NCI-H82 (cell line): Measurements from ENCODE around the gene MAD1L1.

Experiments
- DNase-seq: peaks from one replicate; lab custom pipeline; 2025; lab: John Stamatoyannopoulos, UW

Gene MAD1L1

DNA sequence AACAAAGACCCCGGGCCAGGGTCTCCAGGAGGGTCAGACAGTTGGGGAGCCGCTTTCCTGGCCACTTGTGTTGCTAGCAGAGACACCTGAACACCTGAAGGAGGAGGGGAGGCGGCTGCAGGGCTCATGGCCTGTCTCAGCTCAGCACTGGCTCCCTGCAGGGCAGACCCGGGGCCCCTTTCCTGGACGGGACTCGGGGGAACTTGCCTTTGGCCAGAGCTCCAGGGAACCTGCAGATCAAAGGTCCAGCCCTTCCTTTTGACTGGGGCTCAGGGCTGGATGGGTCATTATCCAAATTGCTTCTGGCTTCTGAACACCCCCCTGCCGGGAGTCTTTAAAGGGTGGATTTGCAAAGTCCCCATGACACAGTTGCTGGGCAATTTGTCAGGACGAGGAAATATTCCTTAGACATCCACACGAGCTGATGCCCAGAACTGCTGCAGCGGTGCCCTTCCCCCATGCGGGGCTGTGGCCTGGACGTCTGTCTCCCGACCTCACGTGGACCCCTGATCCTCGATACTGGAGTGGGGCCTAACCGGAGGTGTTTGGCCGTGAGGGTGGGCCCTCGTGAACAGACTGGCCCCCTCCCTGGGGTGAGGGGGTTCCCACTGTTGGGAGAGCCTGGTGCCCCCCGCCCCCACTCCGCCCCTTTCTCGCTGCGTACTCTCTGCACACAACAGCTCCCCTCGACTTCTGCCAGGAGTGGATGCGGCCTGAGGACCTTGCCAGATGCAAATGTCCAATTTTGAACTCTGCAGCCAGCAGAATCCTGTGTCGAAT is 368.4 kb downstream of the MAD1L1 start:
- no peak for DNase-seq

- DNase-seq: no peak
Observed at GRCh38 chr7:1863091-1863900, 369.4 kb downstream of the MAD1L1 start.

DNA sequence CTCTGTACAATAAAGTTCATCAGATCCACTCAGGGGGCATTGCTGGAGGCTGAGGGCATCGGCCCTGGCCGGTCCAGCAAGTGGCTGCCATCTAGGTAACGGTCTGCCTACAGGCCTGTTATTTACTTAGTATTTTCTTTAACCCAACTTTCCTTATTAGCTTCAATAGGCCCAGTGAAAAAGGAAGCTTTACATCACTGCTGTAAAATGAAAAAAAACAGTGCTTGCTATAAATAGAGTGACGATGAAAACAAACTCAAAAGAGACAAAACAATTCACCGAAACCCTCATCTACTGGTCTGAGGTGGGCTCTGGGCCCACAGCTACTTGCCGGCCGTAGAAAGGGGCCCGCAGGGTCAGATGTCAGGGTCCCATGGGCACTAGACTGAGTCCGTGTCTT is 370.2 kb downstream of the MAD1L1 start:
- no peak for DNase-seq

GRCh38 chr7:1861799-1862458 is 370.8 kb downstream of the MAD1L1 start:
- no peak for DNase-seq

- DNase-seq: peak; percentile 18
Observed at GRCh38 chr7:1860881-1861798, 371.6 kb downstream of the MAD1L1 start.

GRCh38 chr7:1859266-1860035 is 373.3 kb downstream of the MAD1L1 start:
- no peak for DNase-seq

- peak; percentile 25 for DNase-seq
Observed at GRCh38 chr7:1858435-1859265, 374.1 kb downstream of the MAD1L1 start.

- no peak for DNase-seq
Observed at GRCh38 chr7:1857487-1858421, 375.0 kb downstream of the MAD1L1 start.

DNA sequence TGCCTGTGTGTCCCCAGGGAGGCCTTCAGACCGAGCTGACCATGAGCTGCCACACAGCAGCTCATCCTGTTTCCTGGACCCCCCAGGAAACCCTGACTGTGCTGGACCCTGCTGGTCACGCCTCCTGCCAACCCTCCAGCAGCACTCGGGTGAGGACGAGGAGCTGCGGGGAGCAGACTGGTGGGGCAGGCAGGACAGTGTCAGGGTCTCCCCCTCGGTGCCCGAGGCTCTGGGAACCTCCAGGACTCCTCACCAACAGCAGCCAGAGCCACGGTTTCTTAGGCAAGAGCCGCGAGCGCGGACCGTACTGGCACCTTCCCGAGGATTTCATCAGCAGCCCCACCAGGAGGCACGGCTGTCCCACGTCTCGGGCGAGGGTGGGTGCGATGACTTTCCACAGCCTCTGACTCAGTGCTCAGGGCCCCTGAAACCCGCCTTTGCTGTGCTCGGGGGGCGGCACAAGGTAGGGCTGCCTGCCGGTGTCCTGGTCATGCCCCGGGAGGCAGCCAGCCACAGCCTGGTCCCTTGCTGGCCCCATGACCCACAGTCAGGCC is 375.8 kb downstream of the MAD1L1 start:
- DNase-seq: no peak

- peak; percentile 85 for DNase-seq
Observed at GRCh38 chr7:1856161-1856887, 376.4 kb downstream of the MAD1L1 start.

GRCh38 chr7:1855725-1856160 is 377.0 kb downstream of the MAD1L1 start:
- DNase-seq: peak; percentile 78

DNA sequence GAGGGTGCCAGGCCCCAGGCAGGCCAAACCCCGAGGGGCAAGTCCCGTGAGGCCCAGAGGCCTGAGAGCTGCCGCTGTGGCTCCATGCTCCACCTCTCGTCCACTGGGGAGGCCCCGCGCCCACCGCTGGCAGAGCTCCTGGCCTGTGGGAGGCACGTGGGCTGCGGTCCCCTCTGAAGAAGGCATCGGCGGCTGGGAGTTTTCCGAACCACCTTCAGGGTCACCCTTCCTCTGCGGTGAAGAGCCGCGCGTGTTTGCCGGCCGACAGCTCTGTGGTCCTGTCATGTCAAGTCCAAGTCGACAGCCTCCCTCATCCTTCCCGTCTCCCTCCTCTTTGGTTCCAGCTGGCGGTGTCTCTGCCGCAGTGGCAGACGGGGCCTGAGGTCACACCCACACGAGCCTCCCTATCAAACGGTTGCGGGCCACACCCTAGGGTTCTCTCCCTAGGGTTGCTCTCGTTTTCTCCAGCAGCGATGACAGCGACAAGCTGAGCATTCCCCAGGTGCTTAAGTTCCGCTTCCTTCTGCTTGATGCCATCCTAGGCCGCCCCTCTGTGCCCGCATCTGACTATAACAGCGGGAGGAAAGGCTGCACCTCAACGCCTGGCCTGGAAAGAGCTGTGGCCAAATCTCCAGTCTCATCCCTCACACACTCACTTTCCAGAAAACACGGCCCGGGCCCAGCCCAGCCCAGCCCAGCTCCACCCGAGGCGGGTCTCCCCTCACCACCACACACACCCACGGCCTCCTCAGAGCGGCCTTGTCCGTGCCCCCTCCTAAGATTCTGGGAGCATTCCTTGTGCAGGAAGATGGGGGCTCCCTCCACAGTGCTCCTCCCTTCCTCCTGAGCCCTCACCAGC is 377.6 kb downstream of the MAD1L1 start:
- DNase-seq: peak; percentile 15

DNA sequence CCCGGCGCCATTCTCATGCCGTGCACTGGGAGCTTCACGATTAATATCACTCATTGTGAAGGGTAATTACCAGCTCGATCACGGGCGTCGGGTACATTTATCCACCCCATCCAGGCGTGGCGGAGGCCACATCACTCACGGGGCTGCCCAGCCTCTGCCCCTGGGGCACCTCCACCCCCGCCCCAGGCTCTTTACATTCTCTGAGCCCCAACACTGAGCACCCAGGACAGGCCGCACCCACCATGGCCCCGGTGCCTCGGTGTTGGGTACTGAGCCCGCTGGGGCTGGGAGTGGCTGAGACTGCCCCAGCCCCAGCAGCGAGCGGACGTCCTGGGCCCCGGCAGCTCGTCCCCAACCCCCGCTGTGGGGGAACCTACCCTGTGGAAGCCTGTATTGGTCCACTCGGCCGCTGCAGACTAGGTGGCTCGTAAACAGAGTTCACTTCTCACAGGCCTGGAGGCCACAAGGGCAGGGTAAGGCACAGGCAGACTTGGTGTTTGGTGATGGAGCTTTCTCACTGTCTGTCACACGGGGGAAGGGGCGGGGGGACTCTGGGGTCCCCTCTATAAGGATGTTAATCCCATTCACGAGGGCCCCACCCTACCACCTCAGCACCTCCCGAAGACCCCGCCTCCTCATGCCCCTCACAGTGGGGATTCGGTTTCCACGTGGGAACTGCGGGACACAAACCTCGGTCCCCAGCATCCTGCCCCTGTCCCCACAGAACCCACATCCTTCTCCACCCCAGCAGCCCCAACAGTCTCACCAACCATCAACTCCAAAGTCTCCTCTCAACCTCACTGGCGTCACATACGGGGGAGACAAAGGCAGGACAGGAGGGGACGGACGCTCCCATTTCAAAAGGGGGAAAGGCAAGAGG is 378.5 kb downstream of the MAD1L1 start:
- no peak for DNase-seq

- no peak for DNase-seq
Observed at GRCh38 chr7:1853431-1853985, 379.2 kb downstream of the MAD1L1 start.
